GM12878 (cell line): ENCODE results near the gene PPP4R4. TPM values are rescaled to one million over a fixed set of nuclear protein-coding genes. Genes with fewer than 3 reads are reported as not detected.

Experiments
- ATAC-seq: fragments of 200-7000 bp; cut with Tn5 transposase; 3 replicates; pipeline ENCODE4 v1.9.1; 2020; ENCODE audit warnings: mild to moderate bottlenecking, moderate library complexity
- BruUV-seq: library from RNA; stranded (reverse); fragments of 400-500 nt; replicated peaks from 2 replicates; lab custom pipeline; 2021; lab: Mats Ljungman, UMichigan
- CTCF ChIA-PET: fragments of 300-600 bp; sonication (Branson Sonifier 250); formaldehyde crosslinking; extraction: SDS; loops from one replicate; lab custom pipeline; 2021; ENCODE audit warnings: inconsistent platforms; lab: Yijun Ruan, JAX
- POLR2A ChIA-PET: fragments of 350-600 bp; formaldehyde crosslinking; extraction: SDS; loops from one replicate; lab custom pipeline; 2021; ENCODE audit warnings: inconsistent platforms; lab: Charles Lee
- RAD21 ChIA-PET: fragments of 300-600 bp; sonication (Branson Sonifier 250); formaldehyde crosslinking; loops from one replicate; lab custom pipeline; 2023; ENCODE audit warnings: antibody characterized with exemption; ENCODE audit not compliant: unreplicated experiment; lab: Charles Lee
- SMC1A ChIA-PET: fragments of 300-600 bp; sonication (Branson Sonifier 250); formaldehyde crosslinking; loops from one replicate; lab custom pipeline; 2023; ENCODE audit not compliant: unreplicated experiment, uncharacterized antibody; lab: Charles Lee
- DNase-seq: peaks from one replicate; pipeline ENCODE4 v3.0.0-alpha.2; 2011; ENCODE audit warnings: low read depth, low spot score
- FAIRE-seq: peaks from 3 replicates; lab custom pipeline; 2011; peaks lifted over from hg19 to GRCh38; lab: Jason Lieb, UNC
- H2AFZ ChIP-seq: 2 replicates; pipeline ENCODE4 v1.6.0; 2011; ENCODE audit warnings: low read depth, low read length, control low read depth; ENCODE audit not compliant: control insufficient read depth
- H3K27ac ChIP-seq: 2 replicates; pipeline ENCODE4 v1.5.1; 2011; ENCODE audit warnings: control low read depth; ENCODE audit not compliant: control insufficient read depth, insufficient read depth
- H3K27me3 ChIP-seq, 2 experiments: replicated peaks in 1 of 2; 2 replicates each; pipeline versions ENCODE4 v1.6.0 to v1.6.1; 2011; ENCODE audit warnings: low read length in 1 of 2; ENCODE audit not compliant: control insufficient read depth in 2 of 2, insufficient read depth in 2 of 2
- H3K36me3 ChIP-seq, 2 experiments: 2 replicates each; pipeline ENCODE4 v1.5.1; 2011; ENCODE audit warnings: low read length in 1 of 2; ENCODE audit not compliant: control insufficient read depth in 2 of 2, insufficient read depth in 2 of 2
- H3K4me1 ChIP-seq: 2 replicates; pipeline ENCODE4 v1.6.1; 2011; ENCODE audit warnings: mild to moderate bottlenecking, low read length, moderate library complexity, mixed read lengths; ENCODE audit not compliant: control insufficient read depth, insufficient read depth
- H3K4me2 ChIP-seq: 2 replicates; pipeline ENCODE4 v1.6.0; 2011; ENCODE audit warnings: control low read depth; ENCODE audit not compliant: control insufficient read depth, insufficient read depth
- H3K4me3 ChIP-seq: fragments of 200-600 bp; sonication (generic); 2 replicates; pipeline ENCODE4 v1.5.1; 2016
- H3K79me2 ChIP-seq: 2 replicates; pipeline ENCODE4 v1.6.0; 2011; ENCODE audit warnings: low read length; ENCODE audit not compliant: control insufficient read depth, insufficient read depth
- H3K9ac ChIP-seq: 2 replicates; pipeline ENCODE4 v1.8.0; 2011; ENCODE audit warnings: low read length, control low read depth, mixed read lengths; ENCODE audit not compliant: control insufficient read depth, insufficient read depth
- H3K9me3 ChIP-seq: replicated peaks from 3 replicates; pipeline ENCODE4 v1.5.1; 2011; ENCODE audit warnings: mild to moderate bottlenecking, low read length; ENCODE audit not compliant: control insufficient read depth, insufficient read depth
- H4K20me1 ChIP-seq: 2 replicates; pipeline ENCODE4 v1.6.0; 2011; ENCODE audit not compliant: control insufficient read depth, insufficient read depth
- CBFB ChIP-seq: IDR thresholded peaks from 2 replicates; pipeline ENCODE4 v1.6.1; 2016; ENCODE audit warnings: antibody characterized with exemption, low read depth
- CBX5 ChIP-seq: sonication (generic); IDR thresholded peaks from 2 replicates; pipeline ENCODE4 v1.6.1; 2016; ENCODE audit warnings: low read depth, moderate library complexity, mild to moderate bottlenecking, inconsistent platforms
- CREB1 ChIP-seq: IDR thresholded peaks from 2 replicates; pipeline ENCODE4 v1.6.1; 2012; ENCODE audit warnings: low read depth, mild to moderate bottlenecking, inconsistent platforms
- IKZF1 ChIP-seq: fragments of 450-650 bp; conservative IDR thresholded peaks from 2 replicates; pipeline ENCODE4 v1.6.1; 2017; ENCODE audit warnings: antibody characterized with exemption, mild to moderate bottlenecking
- IRF4 ChIP-seq: IDR thresholded peaks from 2 replicates; pipeline ENCODE4 v1.6.1; 2011; ENCODE audit warnings: low read depth, low read length
- JUNB ChIP-seq: IDR thresholded peaks from 2 replicates; pipeline ENCODE4 v1.6.1; 2016; ENCODE audit warnings: antibody characterized with exemption, mild to moderate bottlenecking
- MEF2A ChIP-seq: IDR thresholded peaks from 2 replicates; pipeline ENCODE4 v1.6.1; 2011; ENCODE audit warnings: low read depth, mild to moderate bottlenecking, low read length, moderate library complexity; ENCODE audit not compliant: insufficient read depth
- MYB ChIP-seq: fragments of 150-350 bp; IDR thresholded peaks from 2 replicates; pipeline ENCODE4 v1.6.1; 2014; ENCODE audit warnings: mild to moderate bottlenecking, low read depth, low read length, borderline replicate concordance
- PAX8 ChIP-seq: fragments of 450-650 bp; IDR thresholded peaks from 2 replicates; pipeline ENCODE4 v1.6.1; 2017; ENCODE audit warnings: mild to moderate bottlenecking, moderate library complexity
- PKNOX1 ChIP-seq: fragments of 450-650 bp; IDR thresholded peaks from 2 replicates; pipeline ENCODE4 v1.6.1; 2016; ENCODE audit warnings: mild to moderate bottlenecking
- POLR2AphosphoS2 ChIP-seq: IDR thresholded peaks from 2 replicates; pipeline ENCODE4 v1.6.1; 2011; ENCODE audit warnings: low read depth, mild to moderate bottlenecking, low read length, improper control_type of control experiment, moderate library complexity
- RCOR1 ChIP-seq: conservative IDR thresholded peaks from 2 replicates; pipeline ENCODE4 v1.6.1; 2012; ENCODE audit warnings: low read depth, low read length, improper control_type of control experiment
- TCF12 ChIP-seq: IDR thresholded peaks from 2 replicates; pipeline ENCODE4 v1.6.1; 2011; ENCODE audit warnings: low read depth, mild to moderate bottlenecking, low read length
- TCF3 ChIP-seq: IDR thresholded peaks from 2 replicates; pipeline ENCODE4 v1.6.1; 2012; ENCODE audit warnings: low read depth, mild to moderate bottlenecking, low read length, borderline replicate concordance; ENCODE audit not compliant: insufficient read depth
- WRNIP1 ChIP-seq: IDR thresholded peaks from 2 replicates; pipeline ENCODE4 v1.6.1; 2011; ENCODE audit warnings: low read depth, low read length, improper control_type of control experiment, borderline replicate concordance
- ZBED1 ChIP-seq: IDR thresholded peaks from 2 replicates; pipeline ENCODE4 v1.6.1; 2016; ENCODE audit warnings: borderline replicate concordance
- ZBTB11 ChIP-seq: fragments of 450-650 bp; formaldehyde crosslinking; IDR thresholded peaks from 2 replicates; pipeline ENCODE4 v1.5.0; 2022; ENCODE audit warnings: mild to moderate bottlenecking, missing genetic modification characterization
- ZBTB4 ChIP-seq: fragments of 450-650 bp; formaldehyde crosslinking; IDR thresholded peaks from 2 replicates; pipeline ENCODE4 v1.4.0; 2022; ENCODE audit warnings: mild to moderate bottlenecking, moderate library complexity
- ZNF274 ChIP-seq: IDR thresholded peaks from one replicate; pipeline ENCODE4 v1.8.0; 2011; ENCODE audit not compliant: insufficient read length, insufficient read depth
- WGBS: methylation state at CpG from one replicate; pipeline ENCODE4 v1.1.6; 2016; ENCODE audit warnings: low lambda C conversion rate; ENCODE audit not compliant: insufficient replicate concordance, insufficient coverage; ENCODE audit errors: missing lambda C conversion rate; 5-methylcytosine and 5-hydroxymethylcytosine counted together
- in situ Hi-C: fragments of 300-500 bp; cut with MboI; formaldehyde crosslinking; loops from 9 replicates; pipeline ENCODE4 v1.14.3; 2018; ENCODE audit warnings: mixed read lengths
- intact Hi-C: fragments of 100-400 bp; cut with micrococcal nuclease; formaldehyde crosslinking; loops from one replicate; pipeline ENCODE4 v1.14.2; 2022; ENCODE audit not compliant: unreplicated experiment
- polyA plus RNA-seq, 11 experiments: library from polyadenylated mRNA; depleted of rRNA in 4 of 11; unstranded in 6 of 11; stranded (reverse) in 5 of 11; fragments of >200 nt; fragmentation: Nextera tagmentation in 4 of 11; fragmentation: Illumina TruSeq in 1 of 11; extraction: Ambion mirVana in 4 of 11; extraction: Trizol in 1 of 11; gene quantifications; 1 replicate in 1 of 11; 2 replicates in 10 of 11; pipeline versions ENCODE4 v1.2.1 to v1.2.3, GENCODE V29; 2011 to 2016; ENCODE audit warnings: inconsistent platforms in 2 of 11, missing spikeins in 2 of 11, low read depth in 1 of 11
- total RNA-seq, 4 experiments: library from RNA; depleted of rRNA in 3 of 4; stranded (reverse); fragments of >200 nt in 3 of 4; fragmentation: Illumina TruSeq in 1 of 4; extraction: Trizol in 1 of 4; gene quantifications; 2 replicates each; pipeline versions ENCODE4 v1.2.1 to v1.2.3, GENCODE V29; 2013 to 2021

PPP4R4 gene
- total and polyA plus RNA-seq, 10 of the 15 experiments (the other 5 are each of a cell fraction or from before 2014, with no cell fraction given), result 0.01 to 0.13 (median 0.08) TPM; not detected in 4

- POLR2A ChIA-PET, result no interaction called here
- H3K4me3 ChIP-seq, result peak overlapping the region; percentile 40; the same call in 1 of the 2 replicates
- SMC1A ChIA-PET, result no interaction called here
- peak overlapping the region; percentile 59 for H3K4me2 ChIP-seq
- 16% methylated on average over 12 of the region's 39 CpGs for WGBS
- CTCF ChIA-PET, result interaction anchor here (0.9 kb wide), 1 partner anchor 42 kb away, joined by 4 read pairs; no protein-coding TSS in a partner anchor
- H3K9me3 ChIP-seq, result no peaks in the 10 kb centered on the region; the same call in 2 of the 3 replicates
- H3K9ac ChIP-seq, result no peak overlapping the region
- intact Hi-C loops (no loop called here), in situ Hi-C loops (no loop called here)
- DNase-seq (no peak), FAIRE-seq (no peak), ATAC-seq (no peak)
- peaks cover 0 to 25% of the 10 kb centered on the region in 2 experiments; a peak in 2 of 4 replicates for H3K27me3 ChIP-seq
- no peaks in the 10 kb centered on the region; the same call in 1 of the 2 replicates for H3K4me1 ChIP-seq
- RAD21 ChIA-PET, result interaction anchor here (0.7 kb wide), 1 partner anchor 44 kb away, joined by 3 read pairs; no protein-coding TSS in a partner anchor
- no peaks in the 10 kb centered on the region for H3K79me2 ChIP-seq
- H2AFZ ChIP-seq, result peak overlapping the region; percentile 69
- H4K20me1 ChIP-seq, result no peaks in the 10 kb centered on the region
- no peaks in the 10 kb centered on the region for H3K36me3 ChIP-seq
- H3K27ac ChIP-seq, result no peak overlapping the region
- TF ChIP-seq POLR2AphosphoS2 (no peak), MYB (no peak), ZNF274 (no peak), IKZF1 (no peak), PAX8 (no peak), IRF4 (no peak), TCF12 (no peak), WRNIP1 (no peak), CBFB (no peak), MEF2A (no peak), PKNOX1 (no peak), ZBTB4 (CRISPR knock-in tag) (no peak), ZBED1 (no peak), TCF3 (no peak), CBX5 (no peak), CREB1 (no peak), RCOR1 (no peak), JUNB (no peak), ZBTB11 (CRISPR knock-in tag) (no peak)
- BruUV-seq, result no TSS peak
These were observed 485 bp downstream of the PPP4R4 start for GRCh38 chr14:94174604-94175010.
